Erythroblast (primary cell): ENCODE measurements around the gene S100A8.
A peak's percentile ranks its signal among the peaks of the same experiment; 100 is the strongest.

Experiments used
- GATA1 ChIP-seq: IDR thresholded peaks from 2 replicates; pipeline ENCODE4 v1.6.1; 2011; ENCODE audit warnings: low read depth, mild to moderate bottlenecking, control low read depth, low read length, moderate library complexity
- POLR2A ChIP-seq: IDR thresholded peaks from 2 replicates; pipeline ENCODE4 v1.6.1; 2011; ENCODE audit warnings: mild to moderate bottlenecking, low read length

DNA sequence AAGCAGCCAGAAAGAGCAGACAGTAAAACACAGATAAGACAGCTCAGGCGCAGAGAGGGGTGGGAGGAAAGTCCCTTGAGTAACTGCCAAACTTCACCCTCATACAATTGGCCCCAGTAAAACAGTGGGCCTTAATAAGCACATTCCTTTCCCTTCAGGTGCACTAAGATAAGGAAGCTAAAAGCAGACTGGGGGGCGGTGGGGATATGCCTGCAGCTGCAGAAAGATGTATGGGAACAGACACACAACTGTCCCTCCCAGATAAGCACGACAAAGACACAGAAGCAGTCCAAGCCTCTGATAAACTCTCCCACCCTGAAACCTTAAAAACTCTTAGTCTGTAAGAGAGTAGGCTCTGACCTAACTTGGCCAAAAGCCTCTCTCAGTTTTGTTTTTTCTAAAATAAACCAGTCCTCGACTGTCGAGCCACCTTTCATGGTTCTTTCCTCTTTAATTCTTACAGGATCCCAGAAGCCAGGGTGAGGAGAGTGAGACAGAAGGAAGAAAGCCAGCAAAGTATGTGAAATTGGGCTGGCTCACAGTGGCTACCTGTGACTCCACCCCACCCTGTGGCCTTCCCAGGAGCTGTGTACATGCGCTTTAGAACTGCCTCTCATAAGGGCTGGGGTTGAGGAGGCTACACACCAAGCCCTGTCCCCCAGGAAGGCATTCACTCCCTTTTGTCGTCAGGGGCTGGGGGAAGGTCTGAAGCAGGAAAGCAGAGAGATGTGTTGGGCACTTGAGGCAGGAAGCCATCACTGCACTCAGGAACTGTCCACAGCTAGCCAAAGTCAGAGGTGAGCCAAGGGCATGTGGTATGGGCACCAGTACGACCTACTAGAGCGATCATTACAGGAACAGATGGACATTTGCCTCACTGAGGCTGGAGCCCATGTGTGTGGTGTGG, 46.8 kb downstream of the S100A8 start:
- peak; percentile 41 for TF ChIP-seq POLR2A
- peak; percentile 90 for TF ChIP-seq GATA1
